ENCODE measurements around the gene KIF21A. TPM values are rescaled to one million over a fixed set of nuclear protein-coding genes. Genes with fewer than 3 reads are reported as not detected.

Gene KIF21A
- total RNA-seq, 4 donors from 2014 or later = 22.5 to 65.5 (median 33.5) TPM

- ATAC-seq (ENCODE audit: low FRiP score) (no peak), DNase-seq (ENCODE audit: low spot score) (no peak)
- no peak for TF ChIP-seq CTCF (IDR thresholded peaks at IDR 0.05)
Observed at GRCh38 chr12:39435531-39435930, 7.4 kb downstream of the KIF21A start.

DNA sequence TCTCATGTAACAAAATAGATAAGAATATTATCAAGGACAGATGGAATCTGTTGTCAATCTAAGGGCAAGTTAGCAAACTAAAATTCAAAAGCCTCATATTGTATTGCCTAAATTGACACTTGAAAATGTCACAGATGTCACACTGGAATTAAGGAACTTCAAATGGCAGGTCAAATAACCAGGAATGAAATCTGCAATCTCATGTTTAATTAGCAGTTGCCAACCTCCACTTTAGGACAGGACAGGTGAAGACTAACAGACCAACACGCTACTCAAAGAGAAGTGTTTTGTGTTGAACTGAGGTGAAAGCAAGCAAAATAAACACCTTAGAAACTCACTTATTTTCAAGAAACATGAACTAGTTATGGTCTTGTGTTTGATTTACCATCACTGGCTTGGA, 11.1 kb downstream of the KIF21A start:
- no peak for TF ChIP-seq CTCF (IDR thresholded peaks at IDR 0.05)
- no peak for DNase-seq (ENCODE audit: low spot score)
- ATAC-seq (ENCODE audit: low FRiP score) = no peak

DNA sequence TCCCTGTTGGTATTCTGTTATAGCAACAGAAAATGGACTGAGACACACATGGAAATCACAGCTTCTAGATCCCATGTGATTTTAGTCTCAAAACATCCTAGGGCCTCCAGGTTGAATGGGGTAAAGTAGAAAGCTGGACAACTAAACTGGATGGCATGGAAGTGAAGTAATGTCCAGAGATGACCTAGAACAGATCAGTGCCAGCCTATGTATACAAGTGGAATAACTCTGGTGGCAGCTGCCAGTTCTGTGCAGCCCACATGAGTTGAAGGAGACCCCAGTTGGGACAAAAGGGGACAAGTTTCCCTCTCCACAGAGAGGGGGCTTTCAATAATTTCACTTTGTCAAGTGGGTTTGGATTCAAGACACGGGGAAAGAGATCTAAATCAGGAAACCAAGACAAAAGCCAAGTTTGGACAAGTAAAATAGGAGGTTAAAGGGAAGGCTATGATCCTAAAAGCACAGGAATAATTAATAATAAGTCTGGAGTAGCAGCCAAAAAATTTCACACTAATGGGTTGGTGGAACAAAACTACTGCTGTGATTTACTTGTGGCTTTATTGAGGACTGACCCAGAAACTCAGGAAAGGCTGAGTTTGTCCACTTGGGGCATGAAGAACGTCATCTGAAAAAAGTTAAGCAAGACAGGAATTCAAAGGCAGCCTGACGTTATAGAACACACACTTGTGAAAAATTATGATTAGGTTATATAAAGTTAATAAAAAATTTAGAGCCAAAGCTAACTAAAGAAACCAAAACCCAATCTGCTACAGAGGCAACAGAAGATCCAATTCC, 11.7 kb downstream of the KIF21A start:
- no peak for ATAC-seq (ENCODE audit: low FRiP score)
- no peak for TF ChIP-seq CTCF (IDR thresholded peaks at IDR 0.05)
- DNase-seq (ENCODE audit: low spot score) = no peak

- TF ChIP-seq CTCF (IDR thresholded peaks at IDR 0.05) = no peak
- ATAC-seq (ENCODE audit: low FRiP score) (no peak), DNase-seq (ENCODE audit: low spot score) (no peak)
Observed at GRCh38 chr12:39429809-39430208, 13.1 kb downstream of the KIF21A start.

DNA sequence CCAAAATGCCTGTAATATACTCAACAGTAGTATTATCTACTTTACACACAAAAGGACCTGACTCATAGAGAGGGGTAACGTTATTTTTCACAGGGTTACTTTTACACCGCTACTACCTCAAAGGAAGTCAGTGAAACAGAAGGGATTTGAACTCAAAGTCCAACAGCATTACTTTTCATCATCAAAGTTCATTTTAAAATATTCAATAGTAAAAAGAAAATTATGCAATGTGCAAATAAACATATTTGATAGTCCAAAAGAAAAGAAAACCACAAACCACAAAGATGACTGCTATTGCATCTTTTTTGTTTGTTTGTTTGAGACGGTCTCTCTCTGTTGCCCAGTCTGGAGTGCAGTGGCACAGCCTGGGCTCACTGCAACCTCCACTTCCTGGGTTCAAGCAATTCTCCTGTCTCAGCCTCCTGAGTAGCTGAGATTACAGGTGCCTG, 15.5 kb downstream of the KIF21A start:
- TF ChIP-seq CTCF (IDR thresholded peaks at IDR 0.05) = no peak
- ATAC-seq (ENCODE audit: low FRiP score) (no peak), DNase-seq (ENCODE audit: low spot score) (no peak)

GRCh38 chr12:39426636-39427240, 16.2 kb downstream of the KIF21A start:
- DNase-seq (ENCODE audit: low spot score) = no peak
- no peak for ATAC-seq (ENCODE audit: low FRiP score)
- no peak for TF ChIP-seq CTCF (IDR thresholded peaks at IDR 0.05)

- no peak for ATAC-seq (ENCODE audit: low FRiP score)
- no peak for DNase-seq (ENCODE audit: low spot score)
- TF ChIP-seq CTCF (IDR thresholded peaks at IDR 0.05) = no peak
Observed at GRCh38 chr12:39420043-39420442, 22.9 kb downstream of the KIF21A start.
